ENCODE results near the gene FRG2B.
"Not testable (repeated sequence)": the region's sequence is repeated elsewhere in the genome, so short reads cannot be mapped to it uniquely, and the experiment has no call there.

DNA sequence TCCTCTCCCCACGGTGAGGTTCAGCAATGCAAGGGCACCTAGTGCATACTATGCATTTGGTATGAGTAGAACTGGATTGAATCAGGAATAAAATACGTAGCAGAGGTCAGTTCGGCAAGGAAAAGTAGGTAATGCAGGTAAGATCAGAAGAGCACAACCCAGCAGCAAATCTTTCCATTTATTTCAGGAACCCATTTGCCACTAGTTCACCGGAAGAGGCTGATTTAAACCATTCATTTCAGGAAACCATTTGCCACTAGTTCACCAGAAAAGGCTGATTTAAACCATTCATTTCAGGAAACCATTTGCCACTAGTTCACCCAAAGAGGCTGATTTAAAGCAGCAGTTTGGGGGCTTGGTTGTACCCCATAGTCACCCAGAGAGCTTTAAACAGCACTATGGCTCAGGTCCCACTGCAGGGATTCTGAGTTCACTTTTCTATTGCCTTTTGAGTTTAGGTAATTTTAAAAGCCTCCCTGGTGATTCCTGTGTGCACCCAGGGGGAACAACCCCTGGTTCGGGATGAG is 4.2 kb upstream of the FRG2B start:
- TF ChIP-seq, protein P1, sequence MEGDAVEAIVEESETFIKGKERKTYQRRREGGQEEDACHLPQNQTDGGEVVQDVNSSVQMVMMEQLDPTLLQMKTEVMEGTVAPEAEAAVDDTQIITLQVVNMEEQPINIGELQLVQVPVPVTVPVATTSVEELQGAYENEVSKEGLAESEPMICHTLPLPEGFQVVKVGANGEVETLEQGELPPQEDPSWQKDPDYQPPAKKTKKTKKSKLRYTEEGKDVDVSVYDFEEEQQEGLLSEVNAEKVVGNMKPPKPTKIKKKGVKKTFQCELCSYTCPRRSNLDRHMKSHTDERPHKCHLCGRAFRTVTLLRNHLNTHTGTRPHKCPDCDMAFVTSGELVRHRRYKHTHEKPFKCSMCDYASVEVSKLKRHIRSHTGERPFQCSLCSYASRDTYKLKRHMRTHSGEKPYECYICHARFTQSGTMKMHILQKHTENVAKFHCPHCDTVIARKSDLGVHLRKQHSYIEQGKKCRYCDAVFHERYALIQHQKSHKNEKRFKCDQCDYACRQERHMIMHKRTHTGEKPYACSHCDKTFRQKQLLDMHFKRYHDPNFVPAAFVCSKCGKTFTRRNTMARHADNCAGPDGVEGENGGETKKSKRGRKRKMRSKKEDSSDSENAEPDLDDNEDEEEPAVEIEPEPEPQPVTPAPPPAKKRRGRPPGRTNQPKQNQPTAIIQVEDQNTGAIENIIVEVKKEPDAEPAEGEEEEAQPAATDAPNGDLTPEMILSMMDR (IDR thresholded peaks at IDR 0.05) = not testable (repeated sequence)
- not testable (repeated sequence) for TF ChIP-seq ZFX (IDR thresholded peaks at IDR 0.05; ENCODE audit: borderline replicate concordance)
